K562 (cell line): ENCODE results near the gene KCTD15.

Experiments used
- CAMTA2 ChIP-seq: fragments of 250-450 bp; sonication (Bioruptor Pico); conservative IDR thresholded peaks from 2 replicates; pipeline ENCODE4 v1.5.1; 2022
- MCM5 ChIP-seq: fragments of 450-650 bp; IDR thresholded peaks from 2 replicates; pipeline ENCODE4 v1.6.1; 2016; ENCODE audit warnings: low read depth

DNA sequence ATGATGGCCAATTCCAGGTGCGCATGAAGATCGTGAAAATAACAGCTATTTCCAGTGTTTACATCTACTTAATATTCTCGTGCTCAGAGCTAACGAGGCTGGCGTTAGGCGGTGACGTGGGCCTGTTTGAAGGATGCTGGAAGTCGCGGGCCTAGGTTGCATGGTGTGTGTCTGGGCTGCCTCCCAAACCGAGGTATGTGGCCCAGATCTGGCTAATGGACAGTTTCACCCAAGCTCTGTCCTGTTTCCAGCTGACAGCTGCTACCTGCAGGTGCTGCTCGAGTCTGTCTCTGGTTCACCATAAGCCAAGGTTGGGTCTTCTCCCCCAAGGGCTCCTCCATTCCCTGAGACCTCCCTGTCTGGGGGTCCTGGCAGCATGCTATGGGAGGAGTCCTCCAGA lies 40.5 kb upstream of the KCTD15 start:
- TF ChIP-seq MCM5 (no peak), CAMTA2 (CRISPR knock-in tag) (no peak)
